ENCODE measurements around the gene E2F4. TPM values are rescaled to one million over a fixed set of nuclear protein-coding genes. Genes with fewer than 3 reads are reported as not detected.

The E2F4 gene
- total and polyA plus RNA-seq, 2 donors (not counting 1 experiment from before 2014, with no cell fraction given) = 106 to 188 TPM

GRCh38 chr16:67155295-67156142 is 36.4 kb upstream of the E2F4 start:
- H3K4me3 Mint-ChIP-seq = peak overlapping the region; percentile 72
- Histone ChIP-seq H4K20me1 (ENCODE audit: control insufficient read depth, insufficient read depth, low read length, poor library complexity, severe bottlenecking) (peaks cover 51% of the 10 kb centered on the region), H2AFZ (ENCODE audit: insufficient read depth, low read depth, low read length, poor library complexity, severe bottlenecking) (peak overlapping the region; percentile 9), H3K4me1 (ENCODE audit: control insufficient read depth in 2 of 2, insufficient read depth in 2 of 2, low read length in 2 of 2) (peaks cover 30 to 50% of the 10 kb centered on the region in 2 donors), H3K4me3 (ENCODE audit: control extremely low read depth in 1 of 5, extremely low read depth in 1 of 5, insufficient read depth in 1 of 5, low read depth in 2 of 5, low read length in 4 of 5) (peak overlapping the region in 2 of 5 experiments; percentile 8 to 29), H3K27ac (ENCODE audit: low read length in 2 of 2) (no peak overlapping the region), H3K4me2 (replicated peaks; ENCODE audit: low read depth, low read length, poor library complexity, severe bottlenecking) (peak overlapping the region; percentile 71), H3K9me3 (ENCODE audit: control extremely low read depth in 1 of 3, control insufficient read depth in 2 of 3, insufficient read depth in 1 of 3, low read length in 2 of 3) (peaks cover 0 to 12% (median 0%) of the 10 kb centered on the region in 3 donors), H3K36me3 (replicated peaks in 1 of 2; ENCODE audit: control extremely low read depth in 1 of 2, control insufficient read depth in 1 of 2, extremely low read depth in 1 of 2, insufficient read depth in 2 of 2, low read length in 1 of 2) (no peaks in the 10 kb centered on the region), H3K27me3 (replicated peaks in 1 of 4; ENCODE audit: control extremely low read depth in 1 of 4, control insufficient read depth in 3 of 4, insufficient read depth in 4 of 4, low read length in 3 of 4) (peaks cover 0 to 22% (median 6%) of the 10 kb centered on the region in 4 experiments), H3K9ac (ENCODE audit: low read length) (no peak overlapping the region), H3K79me2 (ENCODE audit: control insufficient read depth, insufficient read depth, low read length) (no peaks in the 10 kb centered on the region)
- WGBS (ENCODE audit: insufficient coverage) = 17% methylated on average over 72 of the region's 74 CpGs
- DNase-seq (peak; percentile 87), ATAC-seq (ENCODE audit: low read depth) (peak; percentile 26)
- peaks cover 53% of the 10 kb centered on the region for H3K4me1 Mint-ChIP-seq
- CTCF ChIA-PET = interaction anchor here (0.6 to 2.6 kb wide), 58 partner anchors 8 to 596 kb away, joined by 3 to 27 read pairs (median 4); partner anchors contain the start of genes ATP6V0D1, CBFB, CES3 and NOL3
- intact Hi-C loops (cut with micrococcal nuclease) = loop anchor here (1.0 to 2.0 kb wide), 4 partner anchors 46 to 208 kb away; partner anchors contain the start of gene PHAF1
- peak overlapping the region; percentile 26 for H3K27ac Mint-ChIP-seq
- POLR2A ChIA-PET = interaction anchor here (0.5 to 0.6 kb wide), 3 partner anchors 132 to 239 kb away, joined by 3 to 4 read pairs (median 3); no protein-coding TSS in a partner anchor
- H3K27me3 Mint-ChIP-seq = peaks cover 4% of the 10 kb centered on the region
- H3K9me3 Mint-ChIP-seq (ENCODE audit: insufficient read depth) = no peaks in the 10 kb centered on the region
- peak; percentile 95 for TF ChIP-seq CTCF (IDR thresholded peaks at IDR 0.05)
- no peak for TF ChIP-seq EZH2 (IDR thresholded peaks at IDR 0.05; ENCODE audit: borderline replicate concordance, insufficient read depth, low read depth, low read length, poor library complexity, severe bottlenecking)
